NCI-H446 (cell line): ENCODE measurements around the gene FHIT.

Experiments
- DNase-seq, 2 experiments: peaks; one replicate each; lab custom pipeline; 2025; lab: John Stamatoyannopoulos, UW

Gene FHIT

DNA sequence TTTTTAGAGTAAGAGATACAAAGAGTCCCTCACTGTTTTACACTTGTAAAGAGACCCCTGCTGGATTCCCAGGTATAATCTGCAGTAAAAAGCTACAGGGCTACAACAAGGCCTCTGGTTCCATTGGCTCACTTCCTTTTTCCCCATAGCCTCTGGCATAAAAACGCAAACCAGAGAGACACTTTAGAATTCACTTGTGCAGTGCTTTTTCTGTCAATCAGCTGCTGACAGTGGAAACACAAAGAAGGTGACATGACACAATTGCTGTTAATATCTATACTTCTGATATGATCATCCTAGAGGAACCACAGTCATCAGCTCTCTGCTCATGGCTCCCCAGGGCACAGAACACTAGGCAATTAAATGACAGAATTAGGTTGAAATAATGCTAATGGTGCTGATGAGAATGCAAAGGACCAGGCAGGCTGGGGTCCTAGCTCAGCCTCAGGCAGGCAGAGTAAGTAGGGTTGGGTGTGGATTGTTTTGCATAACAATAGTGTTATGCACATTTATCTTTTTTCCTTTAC, 1533.5 kb downstream of the FHIT start:
- DNase-seq, result no peak

GRCh38 chr3:59714066-59714465, 1537.2 kb downstream of the FHIT start:
- no peak for DNase-seq

DNA sequence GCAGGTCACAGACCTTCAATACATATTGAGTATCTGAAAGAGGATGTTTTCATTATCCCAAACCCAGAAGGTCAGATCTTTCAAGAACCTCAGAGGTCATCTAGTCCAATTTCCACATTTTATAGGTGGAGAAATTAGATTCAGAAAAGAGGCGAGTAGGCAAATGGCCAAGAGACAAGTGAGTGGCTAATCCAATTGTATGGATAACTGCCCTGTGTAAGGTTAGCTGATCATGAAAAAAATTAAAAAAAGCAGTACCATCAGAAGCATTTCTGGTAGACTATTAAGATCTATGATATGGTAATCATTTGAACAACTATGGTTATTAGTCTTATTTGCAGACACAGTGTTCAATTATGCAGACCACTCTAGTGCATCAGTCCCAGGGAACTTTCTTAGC, 1540.7 kb downstream of the FHIT start:
- no peak for DNase-seq

DNA sequence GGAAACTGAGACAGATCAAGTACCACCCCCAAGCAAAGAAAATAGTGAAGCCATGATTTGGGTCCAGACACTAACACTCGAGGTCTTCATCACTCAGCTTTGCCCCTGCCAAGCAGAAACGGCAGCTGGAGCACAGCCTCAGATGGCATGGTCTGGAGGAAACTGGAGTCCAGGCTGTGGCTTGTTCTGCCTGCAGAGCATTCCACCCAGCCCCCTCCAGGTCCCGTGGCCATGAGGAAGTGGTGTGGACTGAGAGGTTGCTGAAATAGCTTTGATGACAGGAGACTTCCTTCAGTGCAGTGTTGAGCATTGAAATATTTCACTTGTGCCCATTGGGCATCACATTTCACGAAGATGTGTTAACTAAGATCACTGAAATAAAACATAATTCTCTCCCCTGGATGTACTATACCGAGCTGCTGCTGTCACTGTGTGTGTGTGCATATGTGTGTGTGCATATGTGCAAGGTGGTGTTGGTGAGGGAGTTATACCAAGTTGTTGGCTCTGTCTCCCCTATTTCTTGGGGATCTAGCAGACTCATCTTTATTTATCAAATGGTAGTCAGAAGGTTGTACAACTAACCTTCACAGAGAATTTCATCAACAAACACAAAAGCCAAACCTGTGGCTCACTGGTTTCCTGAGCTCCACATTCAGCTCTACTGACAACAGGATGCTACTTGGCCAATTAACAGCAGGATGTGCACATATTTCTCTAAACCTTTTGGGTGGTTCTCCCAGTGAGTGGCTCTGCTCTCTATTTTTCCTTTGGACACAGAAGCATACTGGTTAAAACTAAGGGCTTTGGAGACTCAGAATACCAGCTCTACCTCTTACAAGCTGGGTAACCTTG, 1541.3 kb downstream of the FHIT start:
- no peak for DNase-seq

DNA sequence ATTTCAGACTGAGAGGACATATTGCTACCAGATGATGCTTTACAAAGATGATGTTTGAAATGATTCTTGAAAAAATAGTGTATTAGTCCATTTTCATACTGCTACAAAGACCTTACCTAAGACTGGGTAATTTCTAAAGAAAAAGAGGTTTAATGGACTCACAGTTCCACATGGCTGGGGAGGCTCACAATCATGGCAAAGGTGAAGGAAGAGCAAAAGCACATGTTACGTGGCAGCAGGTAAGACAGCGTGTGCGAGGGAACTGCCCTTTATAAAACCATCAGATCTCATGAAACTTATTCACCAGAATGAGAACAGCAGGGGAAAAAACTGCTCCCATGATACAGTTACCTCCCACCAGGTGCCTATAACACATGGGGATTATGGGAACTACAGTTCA, 1543.0 kb downstream of the FHIT start:
- no peak for DNase-seq

- peak in 1 of 2 experiments; percentile 29 for DNase-seq
Observed at GRCh38 chr3:59704292-59704691, 1547.0 kb downstream of the FHIT start.

GRCh38 chr3:59699648-59700320, 1551.5 kb downstream of the FHIT start:
- no peak for DNase-seq
